Stimulated activated CD8-positive, alpha-beta memory T cell treated with anti-CD3 and anti-CD28 coated beads, Interleukin-15, amount 100 ng/mL, for 48 hours (primary cell): ENCODE data around the gene AMPD1.

Source experiments
- DNase-seq, 2 donors: peaks; one replicate each; pipeline ENCODE4 v3.0.0-alpha.2; 2020; ENCODE audit warnings: low read depth in 2 of 2

AMPD1 gene

DNA sequence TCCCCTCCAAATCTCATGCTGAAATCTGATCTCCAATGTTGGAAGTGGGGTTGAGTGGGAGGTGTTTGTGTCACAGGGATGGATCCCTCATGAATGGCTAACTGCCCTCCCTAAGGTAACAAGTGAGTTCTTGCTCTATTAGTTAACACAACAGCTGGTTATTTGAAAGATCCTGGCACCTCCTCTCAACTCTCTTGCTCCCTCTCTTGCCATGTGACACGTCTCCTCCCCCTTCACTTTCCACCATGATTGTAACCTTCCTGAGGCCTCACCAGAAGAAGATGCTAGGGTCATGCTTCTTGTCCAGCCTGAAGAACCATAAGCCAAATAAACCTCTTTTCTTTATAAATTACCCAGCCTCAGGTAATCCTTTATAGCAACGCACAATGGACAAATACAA lies 54.0 kb downstream of the AMPD1 start:
- DNase-seq, result no peak

DNA sequence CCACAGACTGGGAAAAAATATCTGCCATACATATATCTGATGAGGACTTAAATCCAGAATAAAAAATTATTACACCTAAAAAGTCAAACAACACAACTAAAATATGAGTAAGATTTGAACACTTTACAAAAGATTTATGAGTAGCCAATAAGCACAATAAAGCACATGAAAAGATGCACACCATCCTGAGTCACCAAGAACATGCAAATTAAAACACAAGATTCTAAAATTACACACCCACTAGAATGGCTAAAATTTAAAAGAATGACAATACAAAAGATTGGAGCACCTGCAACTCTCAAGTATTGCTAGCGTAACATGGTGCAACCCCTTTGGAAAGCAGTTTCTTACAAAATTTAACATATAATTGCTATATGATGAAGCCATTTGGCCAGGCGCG lies 56.4 kb downstream of the AMPD1 start:
- no peak for DNase-seq

GRCh38 chr1:114632427-114632826 lies 62.9 kb downstream of the AMPD1 start:
- no peak for DNase-seq

GRCh38 chr1:114627107-114627506 lies 68.2 kb downstream of the AMPD1 start:
- DNase-seq, result no peak

- DNase-seq, result no peak
Measured at GRCh38 chr1:114623364-114623763, 72.0 kb downstream of the AMPD1 start.
